ENCODE data around the gene ADAMTSL1.

ADAMTSL1 gene

GRCh38 chr9:18447131-18447530 lies 26.8 kb upstream of the ADAMTSL1 start:
- Histone ChIP-seq H3K79me2 (ENCODE audit: low read length) (no peaks in the 10 kb centered on the region), H3K9ac (ENCODE audit: low read length) (no peak overlapping the region), H3K4me2 (ENCODE audit: low read length) (no peak overlapping the region), H3K36me3 (replicated peaks; ENCODE audit: low read depth, low read length) (no peaks in the 10 kb centered on the region), H3K9me3 (ENCODE audit: insufficient read depth, low read length) (no peaks in the 10 kb centered on the region), H3K4me3 (ENCODE audit: low read length) (no peak overlapping the region), H3K27ac (ENCODE audit: low read length) (no peak overlapping the region), H4K20me1 (ENCODE audit: insufficient read depth, low read length) (no peaks in the 10 kb centered on the region), H2AFZ (ENCODE audit: low read depth, low read length) (no peak overlapping the region), H3K4me1 (ENCODE audit: low read length) (no peaks in the 10 kb centered on the region), H3K27me3 (ENCODE audit: low read depth, low read length) (peaks cover 3% of the 10 kb centered on the region; the same call in 1 of the 2 replicates)
- TF ChIP-seq CTCF (IDR thresholded peaks at IDR 0.05; ENCODE audit: low read depth, low read length): no peak
- no peak for TF ChIP-seq EZH2phosphoT487 (IDR thresholded peaks at IDR 0.05; ENCODE audit: low read depth)

- no peak for TF ChIP-seq CTCF (IDR thresholded peaks at IDR 0.05; ENCODE audit: low read depth, low read length)
- no peak for TF ChIP-seq EZH2phosphoT487 (IDR thresholded peaks at IDR 0.05; ENCODE audit: low read depth)
- Histone ChIP-seq H3K27me3 (ENCODE audit: low read depth, low read length) (peaks cover 3% of the 10 kb centered on the region; the same call in 1 of the 2 replicates), H4K20me1 (ENCODE audit: insufficient read depth, low read length) (no peaks in the 10 kb centered on the region), H3K4me2 (ENCODE audit: low read length) (no peak overlapping the region), H3K27ac (ENCODE audit: low read length) (no peak overlapping the region), H3K79me2 (ENCODE audit: low read length) (no peaks in the 10 kb centered on the region), H3K9ac (ENCODE audit: low read length) (no peak overlapping the region), H2AFZ (ENCODE audit: low read depth, low read length) (no peak overlapping the region), H3K4me3 (ENCODE audit: low read length) (no peak overlapping the region), H3K36me3 (replicated peaks; ENCODE audit: low read depth, low read length) (no peaks in the 10 kb centered on the region), H3K4me1 (ENCODE audit: low read length) (no peaks in the 10 kb centered on the region), H3K9me3 (ENCODE audit: insufficient read depth, low read length) (no peaks in the 10 kb centered on the region)
Measured at GRCh38 chr9:18447541-18447940, 26.4 kb upstream of the ADAMTSL1 start.

GRCh38 chr9:18448101-18448500 lies 25.9 kb upstream of the ADAMTSL1 start:
- no peaks in the 10 kb centered on the region for H3K9me3 ChIP-seq (ENCODE audit: insufficient read depth, low read length)
- peaks cover 3% of the 10 kb centered on the region; the same call in 1 of the 2 replicates for H3K27me3 ChIP-seq (ENCODE audit: low read depth, low read length)
- H3K27ac ChIP-seq (ENCODE audit: low read length): no peak overlapping the region
- no peak overlapping the region for H2AFZ ChIP-seq (ENCODE audit: low read depth, low read length)
- H4K20me1 ChIP-seq (ENCODE audit: insufficient read depth, low read length): no peaks in the 10 kb centered on the region
- H3K79me2 ChIP-seq (ENCODE audit: low read length): no peaks in the 10 kb centered on the region
- no peak overlapping the region for H3K4me2 ChIP-seq (ENCODE audit: low read length)
- no peaks in the 10 kb centered on the region for H3K4me1 ChIP-seq (ENCODE audit: low read length)
- H3K36me3 ChIP-seq (replicated peaks; ENCODE audit: low read depth, low read length): no peaks in the 10 kb centered on the region
- no peak for TF ChIP-seq EZH2phosphoT487 (IDR thresholded peaks at IDR 0.05; ENCODE audit: low read depth)
- TF ChIP-seq CTCF (IDR thresholded peaks at IDR 0.05; ENCODE audit: low read depth, low read length): no peak
- no peak overlapping the region for H3K9ac ChIP-seq (ENCODE audit: low read length)
- no peak overlapping the region for H3K4me3 ChIP-seq (ENCODE audit: low read length)

GRCh38 chr9:18451406-18451805 lies 22.5 kb upstream of the ADAMTSL1 start:
- no peaks in the 10 kb centered on the region for H3K4me1 ChIP-seq (ENCODE audit: low read length)
- no peak overlapping the region for H3K9ac ChIP-seq (ENCODE audit: low read length)
- H3K27me3 ChIP-seq (ENCODE audit: low read depth, low read length): peaks cover 3% of the 10 kb centered on the region; the same call in 1 of the 2 replicates
- TF ChIP-seq CTCF (IDR thresholded peaks at IDR 0.05; ENCODE audit: low read depth, low read length) (no peak), EZH2phosphoT487 (IDR thresholded peaks at IDR 0.05; ENCODE audit: low read depth) (no peak)
- H3K4me2 ChIP-seq (ENCODE audit: low read length): no peak overlapping the region
- H3K36me3 ChIP-seq (replicated peaks; ENCODE audit: low read depth, low read length): no peaks in the 10 kb centered on the region
- no peak overlapping the region for H3K27ac ChIP-seq (ENCODE audit: low read length)
- H3K9me3 ChIP-seq (ENCODE audit: insufficient read depth, low read length): no peaks in the 10 kb centered on the region
- no peaks in the 10 kb centered on the region for H3K79me2 ChIP-seq (ENCODE audit: low read length)
- no peaks in the 10 kb centered on the region for H4K20me1 ChIP-seq (ENCODE audit: insufficient read depth, low read length)
- H2AFZ ChIP-seq (ENCODE audit: low read depth, low read length): no peak overlapping the region
- no peak overlapping the region for H3K4me3 ChIP-seq (ENCODE audit: low read length)

All from OCI-LY3 (cell line).